Smooth muscle cell (in vitro differentiated cells): ENCODE results near the gene SKOR1. TPM values are rescaled to one million over a fixed set of nuclear protein-coding genes. Genes with fewer than 3 reads are reported as not detected.

Experiments
- DNase-seq: peaks from one replicate; lab custom pipeline; 2025; ENCODE audit not compliant: unreplicated experiment; lab: John Stamatoyannopoulos, UW
- H2AFZ ChIP-seq: fragments of 200-600 bp; sonication (generic); 2 replicates; pipeline ENCODE4 v1.6.0; 2016; ENCODE audit warnings: antibody characterized with exemption, low read depth, mild to moderate bottlenecking
- H3F3A ChIP-seq: fragments of 200-600 bp; sonication (generic); 2 replicates; pipeline ENCODE4 v1.6.0; 2017; ENCODE audit warnings: antibody characterized with exemption, low read depth
- H3K27ac ChIP-seq: fragments of 200-600 bp; sonication (generic); 2 replicates; pipeline ENCODE4 v1.5.1; 2016; ENCODE audit warnings: low read depth, mild to moderate bottlenecking
- H3K27me3 ChIP-seq: fragments of 200-600 bp; sonication (generic); 2 replicates; pipeline ENCODE4 v1.6.1; 2016; ENCODE audit warnings: low read depth, mild to moderate bottlenecking
- H3K36me3 ChIP-seq: fragments of 200-600 bp; sonication (generic); 2 replicates; pipeline ENCODE4 v1.5.1; 2016; ENCODE audit warnings: low read depth
- H3K4me1 ChIP-seq: fragments of 200-600 bp; sonication (generic); 2 replicates; pipeline ENCODE4 v1.5.1; 2016; ENCODE audit warnings: low read depth
- H3K4me2 ChIP-seq: fragments of 200-600 bp; sonication (generic); 2 replicates; pipeline ENCODE4 v1.6.0; 2016; ENCODE audit warnings: mild to moderate bottlenecking
- H3K4me3 ChIP-seq: fragments of 200-600 bp; sonication (generic); 2 replicates; pipeline ENCODE4 v1.5.1; 2016; ENCODE audit warnings: mild to moderate bottlenecking
- H3K79me2 ChIP-seq: fragments of 200-600 bp; sonication (generic); 2 replicates; pipeline ENCODE4 v1.6.0; 2016; ENCODE audit warnings: low read depth, mild to moderate bottlenecking
- H3K9ac ChIP-seq: fragments of 200-600 bp; sonication (generic); 2 replicates; pipeline ENCODE4 v1.6.0; 2016; ENCODE audit warnings: low read depth
- H3K9me3 ChIP-seq: fragments of 200-600 bp; sonication (generic); replicated peaks from 2 replicates; pipeline ENCODE4 v1.5.1; 2016; ENCODE audit warnings: low read depth
- H4K20me1 ChIP-seq: fragments of 200-600 bp; sonication (generic); 2 replicates; pipeline ENCODE4 v1.6.0; 2016; ENCODE audit warnings: low read depth
- CTCF ChIP-seq: fragments of 200-600 bp; sonication (generic); IDR thresholded peaks from 2 replicates; pipeline ENCODE4 v1.5.1; 2017; ENCODE audit warnings: borderline replicate concordance, mild to moderate bottlenecking, antibody characterized with exemption; ENCODE audit not compliant: insufficient read depth, poor library complexity, severe bottlenecking
- WGBS: methylation state at CpG from one replicate; pipeline ENCODE4 v1.1.7; 2016; ENCODE audit warnings: low lambda C conversion rate; 5-methylcytosine and 5-hydroxymethylcytosine counted together
- polyA plus RNA-seq: library from polyadenylated mRNA; unstranded; fragments of >200 nt; fragmentation: Nextera tagmentation; extraction: Ambion mirVana; gene quantifications from 2 replicates; pipeline ENCODE4 v1.2.1, GENCODE V29; 2016
- total RNA-seq: library from RNA; depleted of rRNA; stranded (reverse); fragments of >200 nt; gene quantifications from 2 replicates; pipeline ENCODE4 v1.2.3, GENCODE V29; 2014

The SKOR1 gene
- total and polyA plus RNA-seq, 2 experiments from 2014 or later = 0.04 to 0.21 TPM

DNA sequence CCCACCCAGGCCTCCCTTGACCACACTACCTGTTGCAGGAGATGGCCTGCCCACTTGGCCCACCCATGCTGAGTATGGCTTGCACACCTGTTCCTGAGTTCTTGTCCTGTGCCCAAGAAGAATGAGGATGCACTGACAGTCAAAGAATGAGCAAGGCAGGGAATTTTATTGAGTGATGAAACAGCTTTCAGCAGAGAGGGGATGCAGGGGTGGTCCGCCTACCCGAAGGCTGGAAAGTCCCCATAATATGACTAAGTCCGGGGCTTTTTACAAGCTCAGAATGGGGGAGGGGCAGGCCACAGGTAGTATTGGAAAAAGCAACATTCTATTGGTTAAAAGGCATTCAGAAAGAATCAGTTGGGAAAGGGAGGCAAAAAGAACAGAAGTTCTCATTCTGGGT, 44.4 kb downstream of the SKOR1 start:
- H3K4me1 ChIP-seq = peaks cover 11% of the 10 kb centered on the region
- WGBS = 76% methylated on average over 3 of the region's 3 CpGs
- no peak for DNase-seq
- no peak overlapping the region for H3K4me2 ChIP-seq
- no peak overlapping the region for H3K4me3 ChIP-seq
- no peak overlapping the region for H2AFZ ChIP-seq
- no peaks in the 10 kb centered on the region for H3K79me2 ChIP-seq
- H3K9me3 ChIP-seq = no peaks in the 10 kb centered on the region
- no peaks in the 10 kb centered on the region for H3F3A ChIP-seq
- H3K9ac ChIP-seq = no peak overlapping the region
- H3K27ac ChIP-seq = no peak overlapping the region
- H4K20me1 ChIP-seq = no peaks in the 10 kb centered on the region
- no peaks in the 10 kb centered on the region for H3K27me3 ChIP-seq
- no peak for TF ChIP-seq CTCF
- H3K36me3 ChIP-seq = no peaks in the 10 kb centered on the region

DNA sequence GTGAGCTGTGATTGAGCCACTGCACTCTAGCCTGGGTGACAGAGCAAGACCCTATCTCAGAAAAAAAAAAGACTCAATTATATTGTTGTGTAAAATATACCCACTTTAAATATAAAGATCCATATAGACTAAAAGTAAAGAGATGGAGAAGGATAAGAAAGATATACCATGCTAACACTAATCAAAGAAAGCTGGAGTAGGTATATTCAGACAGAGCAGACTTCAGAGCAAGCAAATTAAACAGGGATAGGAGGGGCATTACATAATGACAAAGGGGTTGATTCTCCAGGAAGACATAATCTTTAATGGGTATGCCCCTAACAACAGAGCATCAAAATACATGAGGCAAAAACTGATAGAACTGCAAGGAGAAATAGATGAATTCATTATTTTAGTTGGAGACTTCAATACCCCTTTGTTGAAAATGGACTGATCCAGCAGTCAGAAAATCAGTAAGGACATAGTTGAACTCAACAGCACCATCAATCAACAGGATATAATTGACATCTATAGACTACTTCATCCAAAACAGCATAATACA, 45.6 kb downstream of the SKOR1 start:
- no peak overlapping the region for H3K4me3 ChIP-seq
- H2AFZ ChIP-seq = no peak overlapping the region
- H3K9ac ChIP-seq = no peak overlapping the region
- H3K27ac ChIP-seq = no peak overlapping the region
- H3K36me3 ChIP-seq = no peaks in the 10 kb centered on the region
- no peaks in the 10 kb centered on the region for H4K20me1 ChIP-seq
- H3K27me3 ChIP-seq = no peaks in the 10 kb centered on the region
- no peaks in the 10 kb centered on the region for H3K9me3 ChIP-seq
- H3K79me2 ChIP-seq = no peaks in the 10 kb centered on the region
- H3K4me2 ChIP-seq = no peak overlapping the region
- no peak for DNase-seq
- TF ChIP-seq CTCF = no peak
- no peaks in the 10 kb centered on the region for H3F3A ChIP-seq
- H3K4me1 ChIP-seq = peaks cover 5% of the 10 kb centered on the region

DNA sequence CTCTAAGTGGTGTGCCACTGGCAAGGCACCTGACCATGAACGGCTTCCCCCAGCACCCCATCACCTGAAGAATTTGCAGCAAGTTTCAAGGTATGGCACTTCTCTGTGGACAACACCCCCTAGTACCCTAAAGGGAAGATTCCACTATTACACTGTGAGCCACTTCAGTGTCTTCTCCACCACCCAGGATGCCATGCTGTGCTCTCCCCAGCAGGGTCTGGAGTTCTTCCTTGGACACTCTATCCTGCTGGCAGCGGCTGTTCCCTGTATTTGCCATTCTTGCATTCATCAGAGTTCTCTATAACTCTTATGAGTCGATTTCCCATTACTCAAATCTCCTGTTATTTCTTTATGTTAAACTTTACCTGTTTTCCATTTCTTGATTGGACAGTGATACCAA, 48.5 kb downstream of the SKOR1 start:
- no peaks in the 10 kb centered on the region for H3K4me1 ChIP-seq
- H3K9me3 ChIP-seq = no peaks in the 10 kb centered on the region
- no peak overlapping the region for H3K4me3 ChIP-seq
- H4K20me1 ChIP-seq = no peaks in the 10 kb centered on the region
- H3F3A ChIP-seq = no peaks in the 10 kb centered on the region
- no peaks in the 10 kb centered on the region for H3K36me3 ChIP-seq
- H3K27me3 ChIP-seq = no peaks in the 10 kb centered on the region
- WGBS = 94% methylated on average over 3 of the region's 3 CpGs
- no peak overlapping the region for H2AFZ ChIP-seq
- DNase-seq = no peak
- H3K79me2 ChIP-seq = no peaks in the 10 kb centered on the region
- H3K9ac ChIP-seq = no peak overlapping the region
- no peak overlapping the region for H3K27ac ChIP-seq
- TF ChIP-seq CTCF = no peak
- H3K4me2 ChIP-seq = no peak overlapping the region

GRCh38 chr15:67878712-67879206, 53.5 kb downstream of the SKOR1 start:
- H3K9ac ChIP-seq = no peak overlapping the region

More at GRCh38 chr15:67878712-67879206, 53.5 kb downstream of the SKOR1 start:
- Histone ChIP-seq H3K4me3 (no peak overlapping the region), H3K27me3 (no peaks in the 10 kb centered on the region), H3K27ac (no peak overlapping the region), H2AFZ (no peak overlapping the region), H3K9me3 (no peaks in the 10 kb centered on the region), H3K79me2 (no peaks in the 10 kb centered on the region), H4K20me1 (no peaks in the 10 kb centered on the region), H3K36me3 (no peaks in the 10 kb centered on the region), H3K4me1 (peaks cover 6% of the 10 kb centered on the region), H3F3A (no peaks in the 10 kb centered on the region), H3K4me2 (no peak overlapping the region)
- no peak for DNase-seq
- no peak for TF ChIP-seq CTCF
- 95% methylated on average over 2 of the region's 2 CpGs for WGBS
